Measurements from ENCODE around the gene IFITM5.

GRCh38 chr11:271319-271715 is 28.0 kb downstream of the IFITM5 start:
- TF ChIP-seq, protein P1, sequence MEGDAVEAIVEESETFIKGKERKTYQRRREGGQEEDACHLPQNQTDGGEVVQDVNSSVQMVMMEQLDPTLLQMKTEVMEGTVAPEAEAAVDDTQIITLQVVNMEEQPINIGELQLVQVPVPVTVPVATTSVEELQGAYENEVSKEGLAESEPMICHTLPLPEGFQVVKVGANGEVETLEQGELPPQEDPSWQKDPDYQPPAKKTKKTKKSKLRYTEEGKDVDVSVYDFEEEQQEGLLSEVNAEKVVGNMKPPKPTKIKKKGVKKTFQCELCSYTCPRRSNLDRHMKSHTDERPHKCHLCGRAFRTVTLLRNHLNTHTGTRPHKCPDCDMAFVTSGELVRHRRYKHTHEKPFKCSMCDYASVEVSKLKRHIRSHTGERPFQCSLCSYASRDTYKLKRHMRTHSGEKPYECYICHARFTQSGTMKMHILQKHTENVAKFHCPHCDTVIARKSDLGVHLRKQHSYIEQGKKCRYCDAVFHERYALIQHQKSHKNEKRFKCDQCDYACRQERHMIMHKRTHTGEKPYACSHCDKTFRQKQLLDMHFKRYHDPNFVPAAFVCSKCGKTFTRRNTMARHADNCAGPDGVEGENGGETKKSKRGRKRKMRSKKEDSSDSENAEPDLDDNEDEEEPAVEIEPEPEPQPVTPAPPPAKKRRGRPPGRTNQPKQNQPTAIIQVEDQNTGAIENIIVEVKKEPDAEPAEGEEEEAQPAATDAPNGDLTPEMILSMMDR (IDR thresholded peaks at IDR 0.05; ENCODE audit: poor library complexity) = no peak
- no peak for TF ChIP-seq EZH2 (IDR thresholded peaks at IDR 0.05; ENCODE audit: borderline replicate concordance)
